Measurements from ENCODE around the gene LY9. TPM values are rescaled to one million over a fixed set of nuclear protein-coding genes. Genes with fewer than 3 reads are reported as not detected.

The LY9 gene
- total RNA-seq, 1 experiment from 2014 or later, result not detected

DNA sequence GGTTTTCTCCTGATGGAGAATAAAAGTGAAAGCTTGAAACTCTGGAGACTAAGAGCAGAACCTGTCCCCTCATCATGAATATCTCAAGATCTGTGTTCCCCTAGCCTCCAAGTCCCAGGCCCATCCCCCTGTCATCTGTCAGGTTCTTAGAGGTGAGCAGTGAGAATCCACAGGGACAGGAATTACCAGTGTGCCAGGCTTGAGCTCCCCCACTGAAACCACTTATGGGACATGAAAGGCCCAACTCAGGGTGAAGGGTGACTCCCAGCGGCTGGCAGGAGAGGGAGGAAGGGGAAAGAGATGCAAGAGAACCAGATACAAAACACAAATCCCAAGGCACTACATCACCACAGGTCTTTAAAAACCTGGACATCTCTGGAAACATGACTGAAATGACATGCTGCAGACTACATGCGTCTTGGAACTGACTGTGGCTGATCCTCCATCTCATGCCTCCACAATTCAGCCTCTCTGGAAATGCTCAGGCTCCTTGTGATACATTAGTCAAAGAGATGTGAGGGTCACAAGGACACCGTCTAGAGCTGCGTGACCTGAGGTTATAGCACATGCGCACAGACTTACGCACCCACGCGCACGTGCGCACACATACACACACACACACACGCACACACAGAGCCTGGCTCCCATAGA, 6.8 kb upstream of the LY9 start:
- no peak overlapping the region for H3K9ac ChIP-seq (ENCODE audit: low read length)
- H3K4me2 ChIP-seq (ENCODE audit: low read length), result no peak overlapping the region
- no peaks in the 10 kb centered on the region for H3K9me3 ChIP-seq (ENCODE audit: low read length)
- BruUV-seq (replicated peaks), result no TSS peak
- ATAC-seq (no peak), DNase-seq (no peak)
- no peaks in the 10 kb centered on the region for H3K27me3 ChIP-seq (ENCODE audit: low read length)
- H3K36me3 ChIP-seq (ENCODE audit: low read depth, low read length), result no peaks in the 10 kb centered on the region
- no peak overlapping the region for H2AFZ ChIP-seq (ENCODE audit: low read length)
- no peaks in the 10 kb centered on the region for H3K9me2 ChIP-seq (replicated peaks; ENCODE audit: low read length)
- no peaks in the 10 kb centered on the region for H3K4me1 ChIP-seq (ENCODE audit: insufficient read depth, low read length)
- H3K4me3 ChIP-seq (ENCODE audit: low read length), result no peak overlapping the region
- ChIA-PET CTCF (no interaction called here), POLR2A (ENCODE audit: unreplicated experiment) (no interaction called here)
- H3K79me2 ChIP-seq (ENCODE audit: low read length), result no peaks in the 10 kb centered on the region
- no peaks in the 10 kb centered on the region for H3F3A ChIP-seq (ENCODE audit: low read length, unreplicated experiment)
- intact Hi-C loops (cut with micrococcal nuclease), result no loop called here
- TF ChIP-seq EZH2 (IDR thresholded peaks at IDR 0.05; ENCODE audit: low read length, unreplicated experiment) (no peak), EZH2phosphoT487 (IDR thresholded peaks at IDR 0.05; ENCODE audit: borderline replicate concordance, low read length) (no peak), CTCF (conservative IDR thresholded peaks at IDR 0.05; ENCODE audit: low read depth, low read length) (no peak)
- no peaks in the 10 kb centered on the region for H4K20me1 ChIP-seq (ENCODE audit: low read length)
- no peak overlapping the region for H3K27ac ChIP-seq (ENCODE audit: low read length)

GRCh38 chr1:160789702-160790611, 6.0 kb upstream of the LY9 start:
- ChIA-PET CTCF (no interaction called here), POLR2A (ENCODE audit: unreplicated experiment) (no interaction called here)
- Histone ChIP-seq H4K20me1 (ENCODE audit: low read length) (no peaks in the 10 kb centered on the region), H3K27me3 (ENCODE audit: low read length) (no peaks in the 10 kb centered on the region), H3K9ac (ENCODE audit: low read length) (no peak overlapping the region), H3K27ac (ENCODE audit: low read length) (no peak overlapping the region), H3K36me3 (ENCODE audit: low read depth, low read length) (no peaks in the 10 kb centered on the region), H3K4me2 (ENCODE audit: low read length) (no peak overlapping the region), H3K9me2 (replicated peaks; ENCODE audit: low read length) (no peaks in the 10 kb centered on the region), H3K9me3 (ENCODE audit: low read length) (no peaks in the 10 kb centered on the region), H2AFZ (ENCODE audit: low read length) (no peak overlapping the region), H3K79me2 (ENCODE audit: low read length) (no peaks in the 10 kb centered on the region), H3K4me1 (ENCODE audit: insufficient read depth, low read length) (no peaks in the 10 kb centered on the region), H3K4me3 (ENCODE audit: low read length) (no peak overlapping the region), H3F3A (ENCODE audit: low read length, unreplicated experiment) (no peaks in the 10 kb centered on the region)
- no TSS peak for BruUV-seq (replicated peaks)
- no peak for TF ChIP-seq EZH2phosphoT487 (IDR thresholded peaks at IDR 0.05; ENCODE audit: borderline replicate concordance, low read length)
- DNase-seq (no peak), ATAC-seq (no peak)
- intact Hi-C loops (cut with micrococcal nuclease), result no loop called here

GRCh38 chr1:160794376-160794775, 1.6 kb upstream of the LY9 start:
- Histone ChIP-seq H3K27ac (ENCODE audit: low read length) (no peak overlapping the region), H3K27me3 (ENCODE audit: low read length) (no peaks in the 10 kb centered on the region), H4K20me1 (ENCODE audit: low read length) (no peaks in the 10 kb centered on the region), H3K9me3 (ENCODE audit: low read length) (no peaks in the 10 kb centered on the region), H3K4me3 (ENCODE audit: low read length) (no peak overlapping the region), H3K9me2 (replicated peaks; ENCODE audit: low read length) (no peaks in the 10 kb centered on the region), H2AFZ (ENCODE audit: low read length) (no peak overlapping the region), H3F3A (ENCODE audit: low read length, unreplicated experiment) (no peaks in the 10 kb centered on the region), H3K9ac (ENCODE audit: low read length) (no peak overlapping the region), H3K79me2 (ENCODE audit: low read length) (no peaks in the 10 kb centered on the region), H3K4me1 (ENCODE audit: insufficient read depth, low read length) (no peaks in the 10 kb centered on the region), H3K4me2 (ENCODE audit: low read length) (no peak overlapping the region), H3K36me3 (ENCODE audit: low read depth, low read length) (no peaks in the 10 kb centered on the region)
- DNase-seq, result no peak
- no TSS peak for BruUV-seq (replicated peaks)
- TF ChIP-seq EZH2 (IDR thresholded peaks at IDR 0.05; ENCODE audit: low read length, unreplicated experiment) (no peak), CTCF (conservative IDR thresholded peaks at IDR 0.05; ENCODE audit: low read depth, low read length) (no peak), EZH2phosphoT487 (IDR thresholded peaks at IDR 0.05; ENCODE audit: borderline replicate concordance, low read length) (no peak)
- intact Hi-C loops (cut with micrococcal nuclease), result no loop called here
- ATAC-seq, result no peak
- ChIA-PET CTCF (no interaction called here), POLR2A (ENCODE audit: unreplicated experiment) (no interaction called here)
